Measurements from ENCODE around the gene LYPLAL1. TPM values are rescaled to one million over a fixed set of nuclear protein-coding genes. Genes with fewer than 3 reads are reported as not detected.
A peak's percentile ranks its signal among the peaks of the same experiment; 100 is the strongest.

Gene LYPLAL1
- 10 to 100 TPM; 20.1 to 75.9 (median 23.5) TPM for total RNA-seq

- Histone ChIP-seq H3K27me3 (no peaks in the 10 kb centered on the region), H3K4me3 (peak within 1 kb of the TSS; percentile 69 to 77 (median 72)), H3K36me3 (no peaks in the 10 kb centered on the region), H3K4me1 (peaks cover 0 to 12% (median 0%) of the 10 kb centered on the region in 4 donors), H3K9me3 (no peaks in the 10 kb centered on the region), H3K27ac (peak within 1 kb of the TSS; percentile 84 to 89 (median 87))
- peak; percentile 62 to 83 for TF ChIP-seq POLR2A (IDR thresholded peaks at IDR 0.05)
- TF ChIP-seq, protein P1, sequence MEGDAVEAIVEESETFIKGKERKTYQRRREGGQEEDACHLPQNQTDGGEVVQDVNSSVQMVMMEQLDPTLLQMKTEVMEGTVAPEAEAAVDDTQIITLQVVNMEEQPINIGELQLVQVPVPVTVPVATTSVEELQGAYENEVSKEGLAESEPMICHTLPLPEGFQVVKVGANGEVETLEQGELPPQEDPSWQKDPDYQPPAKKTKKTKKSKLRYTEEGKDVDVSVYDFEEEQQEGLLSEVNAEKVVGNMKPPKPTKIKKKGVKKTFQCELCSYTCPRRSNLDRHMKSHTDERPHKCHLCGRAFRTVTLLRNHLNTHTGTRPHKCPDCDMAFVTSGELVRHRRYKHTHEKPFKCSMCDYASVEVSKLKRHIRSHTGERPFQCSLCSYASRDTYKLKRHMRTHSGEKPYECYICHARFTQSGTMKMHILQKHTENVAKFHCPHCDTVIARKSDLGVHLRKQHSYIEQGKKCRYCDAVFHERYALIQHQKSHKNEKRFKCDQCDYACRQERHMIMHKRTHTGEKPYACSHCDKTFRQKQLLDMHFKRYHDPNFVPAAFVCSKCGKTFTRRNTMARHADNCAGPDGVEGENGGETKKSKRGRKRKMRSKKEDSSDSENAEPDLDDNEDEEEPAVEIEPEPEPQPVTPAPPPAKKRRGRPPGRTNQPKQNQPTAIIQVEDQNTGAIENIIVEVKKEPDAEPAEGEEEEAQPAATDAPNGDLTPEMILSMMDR (IDR thresholded peaks at IDR 0.05) = peak in 1 of 6 experiments; percentile 11
- peak; percentile 83 to 95 (median 89) for DNase-seq
These were observed at the start of gene LYPLAL1 for GRCh38 chr1:219173758-219174459. Gene LYPLAL1 (plus strand): TSS chr1:219173878. CDS start chr1:219173891, 13 bp downstream.

DNA sequence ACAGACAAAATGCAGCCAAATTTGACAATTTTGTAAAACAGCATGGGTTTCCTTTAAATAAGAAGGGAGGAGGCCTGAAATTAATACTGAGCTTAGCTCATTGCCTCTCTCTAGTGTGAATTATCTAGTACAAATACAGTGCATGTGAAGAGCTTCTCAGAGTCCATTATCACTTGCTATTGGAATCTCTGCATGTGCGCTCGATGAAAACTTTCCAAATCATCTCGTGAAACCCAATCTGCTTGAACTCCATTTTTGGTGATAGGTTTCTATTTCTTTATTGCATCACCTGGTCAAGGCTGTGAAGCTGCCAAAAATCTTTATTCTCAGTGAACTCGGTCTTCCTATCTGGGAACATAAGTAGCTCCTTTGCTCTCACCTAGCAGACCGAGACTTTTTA, 49.5 kb upstream of the LYPLAL1 start:
- Histone ChIP-seq H3K36me3 (no peaks in the 10 kb centered on the region), H3K4me3 (no peak overlapping the region), H3K4me1 (no peaks in the 10 kb centered on the region), H3K9me3 (no peaks in the 10 kb centered on the region), H3K27ac (no peak overlapping the region), H3K27me3 (no peaks in the 10 kb centered on the region)
- no peak for TF ChIP-seq POLR2A (IDR thresholded peaks at IDR 0.05)
- TF ChIP-seq, protein P1 (IDR thresholded peaks at IDR 0.05) = no peak
- DNase-seq = no peak

- TF ChIP-seq, protein P1 (IDR thresholded peaks at IDR 0.05) = no peak
- TF ChIP-seq POLR2A (IDR thresholded peaks at IDR 0.05) = no peak
- H3K4me1 ChIP-seq = no peaks in the 10 kb centered on the region
- DNase-seq = no peak
- H3K4me3 ChIP-seq = no peak overlapping the region
- H3K27me3 ChIP-seq = no peaks in the 10 kb centered on the region
- no peaks in the 10 kb centered on the region for H3K36me3 ChIP-seq
- H3K9me3 ChIP-seq = no peaks in the 10 kb centered on the region
- H3K27ac ChIP-seq = no peak overlapping the region
These were observed 48.3 kb upstream of the LYPLAL1 start for GRCh38 chr1:219125342-219125741.

GRCh38 chr1:219126377-219126776, 47.3 kb upstream of the LYPLAL1 start:
- Histone ChIP-seq H3K36me3 (no peaks in the 10 kb centered on the region), H3K9me3 (no peaks in the 10 kb centered on the region), H3K27ac (no peak overlapping the region), H3K4me3 (no peak overlapping the region), H3K4me1 (no peaks in the 10 kb centered on the region), H3K27me3 (no peaks in the 10 kb centered on the region)
- DNase-seq = no peak
- TF ChIP-seq, protein P1 (IDR thresholded peaks at IDR 0.05) = no peak
- no peak for TF ChIP-seq POLR2A (IDR thresholded peaks at IDR 0.05)

GRCh38 chr1:219128957-219129356, 44.7 kb upstream of the LYPLAL1 start:
- no peaks in the 10 kb centered on the region for H3K9me3 ChIP-seq
- H3K27me3 ChIP-seq = no peaks in the 10 kb centered on the region
- H3K4me1 ChIP-seq = no peaks in the 10 kb centered on the region
- TF ChIP-seq, protein P1 (IDR thresholded peaks at IDR 0.05) = no peak
- TF ChIP-seq POLR2A (IDR thresholded peaks at IDR 0.05) = no peak
- H3K4me3 ChIP-seq = no peak overlapping the region
- no peak overlapping the region for H3K27ac ChIP-seq
- H3K36me3 ChIP-seq = no peaks in the 10 kb centered on the region
- no peak for DNase-seq
